Neural cell (in vitro differentiated cells): Measurements from ENCODE around the gene PTPN7.

ENCODE experiments used
- CTCF ChIP-seq: fragments of 450-650 bp; IDR thresholded peaks from 2 replicates; pipeline ENCODE4 v1.5.1; 2014; ENCODE audit warnings: antibody characterized with exemption, mild to moderate bottlenecking, moderate library complexity; ENCODE audit not compliant: poor library complexity, severe bottlenecking
- EP300 ChIP-seq: fragments of 450-650 bp; conservative IDR thresholded peaks from 2 replicates; pipeline ENCODE4 v1.6.1; 2014; ENCODE audit warnings: antibody characterized with exemption, mild to moderate bottlenecking, moderate library complexity; ENCODE audit not compliant: poor library complexity, severe bottlenecking

GRCh38 chr1:202149566-202149965, 10.8 kb downstream of the PTPN7 start:
- TF ChIP-seq CTCF: no peak
- no peak for TF ChIP-seq EP300
